WTC11 (cell line): ENCODE results near the gene SLC17A9. TPM values are rescaled to one million over a fixed set of nuclear protein-coding genes. Genes with fewer than 3 reads are reported as not detected.

Experiments
- ATAC-seq: fragments of 200-7000 bp; cut with Tn5 transposase; 2 replicates; pipeline ENCODE4 v1.10.0; 2021; ENCODE audit warnings: mild to moderate bottlenecking, moderate library complexity
- CTCF ChIA-PET: fragments of 300-600 bp; sonication (Branson Sonifier 250); formaldehyde crosslinking; loops from one replicate; lab custom pipeline; 2021; ENCODE audit warnings: antibody characterized with exemption; lab: Charles Lee
- POLR2A ChIA-PET: fragments of 350-600 bp; sonication (Branson Sonifier 250); formaldehyde crosslinking; loops from one replicate; lab custom pipeline; 2021; ENCODE audit warnings: antibody characterized with exemption; lab: Charles Lee
- DNase-seq: peaks from one replicate; pipeline ENCODE4 v3.0.0; 2021; ENCODE audit warnings: low spot score
- H3K27ac Mint-ChIP-seq: 2 replicates; pipeline ENCODE4 v1.8.0; 2021; ENCODE audit warnings: mixed read lengths
- H3K27me3 Mint-ChIP-seq: 2 replicates; pipeline ENCODE4 v1.8.0; 2021; ENCODE audit warnings: low read depth, mild to moderate bottlenecking, moderate library complexity, mixed read lengths
- H3K36me3 Mint-ChIP-seq: 2 replicates; pipeline ENCODE4 v1.8.0; 2021; ENCODE audit warnings: mixed read lengths
- H3K4me1 Mint-ChIP-seq: 2 replicates; pipeline ENCODE4 v1.8.0; 2022; ENCODE audit warnings: mixed read lengths
- H3K4me3 Mint-ChIP-seq: 2 replicates; pipeline ENCODE4 v1.8.0; 2021; ENCODE audit warnings: mild to moderate bottlenecking, moderate library complexity, mixed read lengths
- H3K9me3 Mint-ChIP-seq: 2 replicates; pipeline ENCODE4 v1.8.0; 2021; ENCODE audit warnings: mixed read lengths
- ESRRA ChIP-seq: sonication (generic); formaldehyde crosslinking; IDR thresholded peaks from 2 replicates; pipeline ENCODE4 v1.8.1; 2022; ENCODE audit warnings: mild to moderate bottlenecking, missing genetic modification reagents, borderline replicate concordance
- ETV6 ChIP-seq: sonication (generic); formaldehyde crosslinking; IDR thresholded peaks from 2 replicates; pipeline ENCODE4 v1.8.1; 2022; ENCODE audit warnings: mild to moderate bottlenecking, missing genetic modification reagents
- JUN ChIP-seq: sonication (generic); formaldehyde crosslinking; IDR thresholded peaks from 2 replicates; pipeline ENCODE4 v1.8.0; 2023; ENCODE audit warnings: mild to moderate bottlenecking, missing genetic modification reagents
- MXD4 ChIP-seq: fragments of 250-450 bp; sonication (Bioruptor Pico); IDR thresholded peaks from 2 replicates; pipeline ENCODE4 v1.8.0; 2021; ENCODE audit warnings: mild to moderate bottlenecking, moderate library complexity, borderline replicate concordance
- MYBL2 ChIP-seq: sonication (generic); formaldehyde crosslinking; IDR thresholded peaks from 2 replicates; pipeline ENCODE4 v1.8.1; 2023; ENCODE audit warnings: mild to moderate bottlenecking, moderate library complexity, missing genetic modification reagents
- OVOL2 ChIP-seq: fragments of 250-450 bp; sonication (Bioruptor Pico); IDR thresholded peaks from 2 replicates; pipeline ENCODE4 v1.9.0; 2021; ENCODE audit warnings: mild to moderate bottlenecking, borderline replicate concordance
- SMAD4 ChIP-seq: sonication (generic); formaldehyde crosslinking; IDR thresholded peaks from 2 replicates; pipeline ENCODE4 v1.8.0; 2022; ENCODE audit warnings: mild to moderate bottlenecking, missing genetic modification reagents
- SOX15 ChIP-seq: fragments of 250-450 bp; sonication (Bioruptor Pico); IDR thresholded peaks from 2 replicates; pipeline ENCODE4 v1.9.0; 2021; ENCODE audit warnings: mild to moderate bottlenecking
- TEAD4 ChIP-seq: sonication (generic); formaldehyde crosslinking; IDR thresholded peaks from 2 replicates; pipeline ENCODE4 v1.8.0; 2022; ENCODE audit warnings: mild to moderate bottlenecking, missing genetic modification reagents
- TP53 ChIP-seq: sonication (generic); formaldehyde crosslinking; IDR thresholded peaks from 2 replicates; pipeline ENCODE4 v1.8.1; 2023; ENCODE audit warnings: mild to moderate bottlenecking, missing genetic modification reagents
- ZNF396 ChIP-seq: fragments of 250-450 bp; sonication (Bioruptor Pico); IDR thresholded peaks from 2 replicates; pipeline ENCODE4 v1.8.0; 2021; ENCODE audit warnings: mild to moderate bottlenecking, moderate library complexity, borderline replicate concordance
- ZNF416 ChIP-seq: fragments of 250-450 bp; sonication (Bioruptor Pico); IDR thresholded peaks from 2 replicates; pipeline ENCODE4 v1.9.0; 2021; ENCODE audit warnings: mild to moderate bottlenecking, inconsistent platforms
- total RNA-seq: library from RNA; stranded (reverse); gene quantifications from 3 replicates; pipeline ENCODE4 v1.2.3, GENCODE V29; 2021
- TF ChIP-seq, protein P1 (sequence below): sonication (generic); formaldehyde crosslinking; IDR thresholded peaks from 2 replicates; pipeline ENCODE4 v1.8.1; 2022; ENCODE audit warnings: mild to moderate bottlenecking, missing genetic modification reagents, moderate library complexity, borderline replicate concordance
- TF ChIP-seq, protein P2 (sequence below): sonication (generic); formaldehyde crosslinking; IDR thresholded peaks from 2 replicates; pipeline ENCODE4 v1.8.1; 2023; ENCODE audit warnings: mild to moderate bottlenecking, missing genetic modification reagents
- TF ChIP-seq, protein P3 (sequence below): sonication (generic); formaldehyde crosslinking; IDR thresholded peaks from 2 replicates; pipeline ENCODE4 v1.8.0; 2022; ENCODE audit warnings: mild to moderate bottlenecking, missing genetic modification reagents
- TF ChIP-seq, protein P4 (sequence below): fragments of 250-450 bp; sonication (Bioruptor Pico); IDR thresholded peaks from 2 replicates; pipeline ENCODE4 v1.9.0; 2021; ENCODE audit warnings: mild to moderate bottlenecking
- TF ChIP-seq, protein P5 (sequence below): sonication (generic); formaldehyde crosslinking; IDR thresholded peaks from 2 replicates; pipeline ENCODE4 v1.8.0; 2023; ENCODE audit warnings: mild to moderate bottlenecking, missing genetic modification reagents
- TF ChIP-seq, protein P6 (sequence below): fragments of 250-450 bp; sonication (Bioruptor Pico); IDR thresholded peaks from 2 replicates; pipeline ENCODE4 v1.9.0; 2021; ENCODE audit warnings: mild to moderate bottlenecking
- TF ChIP-seq, protein P7 (sequence below): sonication (generic); formaldehyde crosslinking; conservative IDR thresholded peaks from 2 replicates; pipeline ENCODE4 v1.8.1; 2022; ENCODE audit warnings: mild to moderate bottlenecking, missing genetic modification reagents

SLC17A9 gene
- total RNA-seq, 1 experiment from 2014 or later: 41.7 TPM

DNA sequence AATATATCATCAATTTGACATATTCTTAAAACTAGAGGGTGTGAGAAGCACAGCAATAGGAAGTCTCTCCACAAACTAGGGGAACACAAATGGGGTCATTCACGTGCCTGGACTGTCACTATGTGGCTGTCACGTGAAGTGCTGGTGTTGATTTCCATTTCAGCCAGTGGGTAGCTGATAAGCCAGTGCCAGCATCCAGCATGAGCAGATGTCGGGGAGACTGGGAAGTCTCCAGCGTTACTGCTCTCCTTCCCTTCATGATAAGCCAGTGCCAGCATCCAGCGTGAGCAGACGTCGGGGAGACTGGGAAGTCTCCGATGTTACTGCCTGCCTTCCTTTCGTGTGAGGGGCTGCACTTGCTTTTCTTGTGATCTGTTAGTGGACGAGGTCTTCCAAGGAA is 5.6 kb upstream of the SLC17A9 start:
- DNase-seq (no peak), ATAC-seq (no peak)
- no peak overlapping the region for H3K27ac Mint-ChIP-seq
- no peaks in the 10 kb centered on the region for H3K27me3 Mint-ChIP-seq
- H3K4me3 Mint-ChIP-seq: no peak overlapping the region
- no peaks in the 10 kb centered on the region for H3K4me1 Mint-ChIP-seq
- peaks cover 78% of the 10 kb centered on the region for H3K36me3 Mint-ChIP-seq
- ChIA-PET POLR2A (no interaction called here), CTCF (interaction anchor here (0.9 to 1.3 kb wide), 2 partner anchors 8 to 24 kb away, joined by 3 read pairs; no protein-coding TSS in a partner anchor)
- TF ChIP-seq OVOL2 (CRISPR knock-in tag) (no peak), ETV6 (CRISPR knock-in tag) (no peak), ESRRA (CRISPR knock-in tag) (no peak), ZNF416 (CRISPR knock-in tag) (no peak), TP53 (CRISPR knock-in tag) (no peak), JUN (CRISPR knock-in tag) (no peak), ZNF396 (CRISPR knock-in tag) (no peak), TEAD4 (CRISPR knock-in tag) (no peak), MXD4 (CRISPR knock-in tag) (no peak), SOX15 (no peak), SMAD4 (no peak), MYBL2 (CRISPR knock-in tag) (no peak)
- TF ChIP-seq, protein P1, sequence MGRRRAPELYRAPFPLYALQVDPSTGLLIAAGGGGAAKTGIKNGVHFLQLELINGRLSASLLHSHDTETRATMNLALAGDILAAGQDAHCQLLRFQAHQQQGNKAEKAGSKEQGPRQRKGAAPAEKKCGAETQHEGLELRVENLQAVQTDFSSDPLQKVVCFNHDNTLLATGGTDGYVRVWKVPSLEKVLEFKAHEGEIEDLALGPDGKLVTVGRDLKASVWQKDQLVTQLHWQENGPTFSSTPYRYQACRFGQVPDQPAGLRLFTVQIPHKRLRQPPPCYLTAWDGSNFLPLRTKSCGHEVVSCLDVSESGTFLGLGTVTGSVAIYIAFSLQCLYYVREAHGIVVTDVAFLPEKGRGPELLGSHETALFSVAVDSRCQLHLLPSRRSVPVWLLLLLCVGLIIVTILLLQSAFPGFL (CRISPR knock-in tag): no peak
- TF ChIP-seq, protein P2, sequence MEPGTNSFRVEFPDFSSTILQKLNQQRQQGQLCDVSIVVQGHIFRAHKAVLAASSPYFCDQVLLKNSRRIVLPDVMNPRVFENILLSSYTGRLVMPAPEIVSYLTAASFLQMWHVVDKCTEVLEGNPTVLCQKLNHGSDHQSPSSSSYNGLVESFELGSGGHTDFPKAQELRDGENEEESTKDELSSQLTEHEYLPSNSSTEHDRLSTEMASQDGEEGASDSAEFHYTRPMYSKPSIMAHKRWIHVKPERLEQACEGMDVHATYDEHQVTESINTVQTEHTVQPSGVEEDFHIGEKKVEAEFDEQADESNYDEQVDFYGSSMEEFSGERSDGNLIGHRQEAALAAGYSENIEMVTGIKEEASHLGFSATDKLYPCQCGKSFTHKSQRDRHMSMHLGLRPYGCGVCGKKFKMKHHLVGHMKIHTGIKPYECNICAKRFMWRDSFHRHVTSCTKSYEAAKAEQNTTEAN (CRISPR knock-in tag): no peak
- TF ChIP-seq, protein P3, sequence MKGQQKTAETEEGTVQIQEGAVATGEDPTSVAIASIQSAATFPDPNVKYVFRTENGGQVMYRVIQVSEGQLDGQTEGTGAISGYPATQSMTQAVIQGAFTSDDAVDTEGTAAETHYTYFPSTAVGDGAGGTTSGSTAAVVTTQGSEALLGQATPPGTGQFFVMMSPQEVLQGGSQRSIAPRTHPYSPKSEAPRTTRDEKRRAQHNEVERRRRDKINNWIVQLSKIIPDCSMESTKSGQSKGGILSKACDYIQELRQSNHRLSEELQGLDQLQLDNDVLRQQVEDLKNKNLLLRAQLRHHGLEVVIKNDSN (CRISPR knock-in tag): no peak
- TF ChIP-seq, protein P4, sequence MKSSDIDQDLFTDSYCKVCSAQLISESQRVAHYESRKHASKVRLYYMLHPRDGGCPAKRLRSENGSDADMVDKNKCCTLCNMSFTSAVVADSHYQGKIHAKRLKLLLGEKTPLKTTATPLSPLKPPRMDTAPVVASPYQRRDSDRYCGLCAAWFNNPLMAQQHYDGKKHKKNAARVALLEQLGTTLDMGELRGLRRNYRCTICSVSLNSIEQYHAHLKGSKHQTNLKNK: no peak
- TF ChIP-seq, protein P5, sequence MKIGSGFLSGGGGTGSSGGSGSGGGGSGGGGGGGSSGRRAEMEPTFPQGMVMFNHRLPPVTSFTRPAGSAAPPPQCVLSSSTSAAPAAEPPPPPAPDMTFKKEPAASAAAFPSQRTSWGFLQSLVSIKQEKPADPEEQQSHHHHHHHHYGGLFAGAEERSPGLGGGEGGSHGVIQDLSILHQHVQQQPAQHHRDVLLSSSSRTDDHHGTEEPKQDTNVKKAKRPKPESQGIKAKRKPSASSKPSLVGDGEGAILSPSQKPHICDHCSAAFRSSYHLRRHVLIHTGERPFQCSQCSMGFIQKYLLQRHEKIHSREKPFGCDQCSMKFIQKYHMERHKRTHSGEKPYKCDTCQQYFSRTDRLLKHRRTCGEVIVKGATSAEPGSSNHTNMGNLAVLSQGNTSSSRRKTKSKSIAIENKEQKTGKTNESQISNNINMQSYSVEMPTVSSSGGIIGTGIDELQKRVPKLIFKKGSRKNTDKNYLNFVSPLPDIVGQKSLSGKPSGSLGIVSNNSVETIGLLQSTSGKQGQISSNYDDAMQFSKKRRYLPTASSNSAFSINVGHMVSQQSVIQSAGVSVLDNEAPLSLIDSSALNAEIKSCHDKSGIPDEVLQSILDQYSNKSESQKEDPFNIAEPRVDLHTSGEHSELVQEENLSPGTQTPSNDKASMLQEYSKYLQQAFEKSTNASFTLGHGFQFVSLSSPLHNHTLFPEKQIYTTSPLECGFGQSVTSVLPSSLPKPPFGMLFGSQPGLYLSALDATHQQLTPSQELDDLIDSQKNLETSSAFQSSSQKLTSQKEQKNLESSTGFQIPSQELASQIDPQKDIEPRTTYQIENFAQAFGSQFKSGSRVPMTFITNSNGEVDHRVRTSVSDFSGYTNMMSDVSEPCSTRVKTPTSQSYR (CRISPR knock-in tag): no peak
- TF ChIP-seq, protein P6, sequence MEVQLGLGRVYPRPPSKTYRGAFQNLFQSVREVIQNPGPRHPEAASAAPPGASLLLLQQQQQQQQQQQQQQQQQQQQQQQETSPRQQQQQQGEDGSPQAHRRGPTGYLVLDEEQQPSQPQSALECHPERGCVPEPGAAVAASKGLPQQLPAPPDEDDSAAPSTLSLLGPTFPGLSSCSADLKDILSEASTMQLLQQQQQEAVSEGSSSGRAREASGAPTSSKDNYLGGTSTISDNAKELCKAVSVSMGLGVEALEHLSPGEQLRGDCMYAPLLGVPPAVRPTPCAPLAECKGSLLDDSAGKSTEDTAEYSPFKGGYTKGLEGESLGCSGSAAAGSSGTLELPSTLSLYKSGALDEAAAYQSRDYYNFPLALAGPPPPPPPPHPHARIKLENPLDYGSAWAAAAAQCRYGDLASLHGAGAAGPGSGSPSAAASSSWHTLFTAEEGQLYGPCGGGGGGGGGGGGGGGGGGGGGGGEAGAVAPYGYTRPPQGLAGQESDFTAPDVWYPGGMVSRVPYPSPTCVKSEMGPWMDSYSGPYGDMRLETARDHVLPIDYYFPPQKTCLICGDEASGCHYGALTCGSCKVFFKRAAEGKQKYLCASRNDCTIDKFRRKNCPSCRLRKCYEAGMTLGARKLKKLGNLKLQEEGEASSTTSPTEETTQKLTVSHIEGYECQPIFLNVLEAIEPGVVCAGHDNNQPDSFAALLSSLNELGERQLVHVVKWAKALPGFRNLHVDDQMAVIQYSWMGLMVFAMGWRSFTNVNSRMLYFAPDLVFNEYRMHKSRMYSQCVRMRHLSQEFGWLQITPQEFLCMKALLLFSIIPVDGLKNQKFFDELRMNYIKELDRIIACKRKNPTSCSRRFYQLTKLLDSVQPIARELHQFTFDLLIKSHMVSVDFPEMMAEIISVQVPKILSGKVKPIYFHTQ (CRISPR knock-in tag): no peak
- TF ChIP-seq, protein P7, sequence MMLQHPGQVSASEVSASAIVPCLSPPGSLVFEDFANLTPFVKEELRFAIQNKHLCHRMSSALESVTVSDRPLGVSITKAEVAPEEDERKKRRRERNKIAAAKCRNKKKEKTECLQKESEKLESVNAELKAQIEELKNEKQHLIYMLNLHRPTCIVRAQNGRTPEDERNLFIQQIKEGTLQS (CRISPR knock-in tag): no peak
- H3K9me3 Mint-ChIP-seq: no peaks in the 10 kb centered on the region
